ENCODE measurements around the gene ZHX3. TPM values are rescaled to one million over a fixed set of nuclear protein-coding genes. Genes with fewer than 3 reads are reported as not detected.

The ZHX3 gene
- total and polyA plus RNA-seq, 10 of the 15 experiments (the other 5 are each of a cell fraction or from before 2014, with no cell fraction given), result 1.3 to 14.0 (median 5.0) TPM

DNA sequence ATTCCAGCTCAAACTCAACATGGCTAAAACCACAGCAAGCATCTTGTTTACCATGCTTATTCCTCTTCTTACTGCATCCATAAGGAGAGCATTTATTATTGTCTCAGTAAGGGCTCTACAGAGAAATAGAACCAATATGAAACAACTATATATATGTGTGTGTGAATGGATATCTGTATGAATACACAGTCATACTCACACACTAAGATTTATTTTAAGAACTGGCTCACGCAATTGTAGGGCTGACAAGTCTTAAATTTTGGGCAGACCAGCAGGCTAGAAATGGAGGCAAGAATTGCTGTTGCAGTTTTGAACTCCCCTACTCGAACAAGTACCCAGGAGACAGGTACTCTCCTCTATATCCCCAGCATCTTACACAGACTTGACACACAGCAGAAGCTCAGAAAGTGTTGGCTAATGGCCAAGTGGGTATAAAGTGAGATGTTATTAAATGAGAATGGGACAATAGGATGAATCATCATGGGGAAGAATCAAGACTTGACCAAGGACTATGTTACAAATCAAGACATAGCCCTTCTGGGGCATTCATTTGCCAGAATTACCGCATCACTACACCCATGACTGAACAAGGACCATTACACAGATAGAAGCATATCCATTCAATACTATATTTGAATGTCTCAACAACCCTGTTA, 13.0 kb downstream of the ZHX3 start:
- no TSS peak for BruUV-seq (replicated peaks)
- no peak for DNase-seq (ENCODE audit: low read depth, low spot score)
- H2AFZ ChIP-seq (ENCODE audit: control insufficient read depth, low read depth, low read length), result peak overlapping the region; percentile 9; the same call in 1 of the 2 replicates
- RAD21 ChIA-PET (ENCODE audit: unreplicated experiment), result interaction anchor here (1.6 kb wide), 1 partner anchor 23 kb away, joined by 3 read pairs; no protein-coding TSS in a partner anchor
- TF ChIP-seq, protein P1, sequence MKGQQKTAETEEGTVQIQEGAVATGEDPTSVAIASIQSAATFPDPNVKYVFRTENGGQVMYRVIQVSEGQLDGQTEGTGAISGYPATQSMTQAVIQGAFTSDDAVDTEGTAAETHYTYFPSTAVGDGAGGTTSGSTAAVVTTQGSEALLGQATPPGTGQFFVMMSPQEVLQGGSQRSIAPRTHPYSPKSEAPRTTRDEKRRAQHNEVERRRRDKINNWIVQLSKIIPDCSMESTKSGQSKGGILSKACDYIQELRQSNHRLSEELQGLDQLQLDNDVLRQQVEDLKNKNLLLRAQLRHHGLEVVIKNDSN (IDR thresholded peaks at IDR 0.05; ENCODE audit: borderline replicate concordance, extremely low read length, insufficient read depth, low read depth, low read length), result no peak
- no peak for TF ChIP-seq USF2 (IDR thresholded peaks at IDR 0.05; ENCODE audit: borderline replicate concordance, low read depth, low read length)
- no peak for TF ChIP-seq ZNF24 (IDR thresholded peaks at IDR 0.05)
- TF ChIP-seq STAT1 (conservative IDR thresholded peaks at IDR 0.05), result no peak
- TF ChIP-seq ESRRA (IDR thresholded peaks at IDR 0.05; ENCODE audit: low read length), result no peak
- TF ChIP-seq, protein P2, sequence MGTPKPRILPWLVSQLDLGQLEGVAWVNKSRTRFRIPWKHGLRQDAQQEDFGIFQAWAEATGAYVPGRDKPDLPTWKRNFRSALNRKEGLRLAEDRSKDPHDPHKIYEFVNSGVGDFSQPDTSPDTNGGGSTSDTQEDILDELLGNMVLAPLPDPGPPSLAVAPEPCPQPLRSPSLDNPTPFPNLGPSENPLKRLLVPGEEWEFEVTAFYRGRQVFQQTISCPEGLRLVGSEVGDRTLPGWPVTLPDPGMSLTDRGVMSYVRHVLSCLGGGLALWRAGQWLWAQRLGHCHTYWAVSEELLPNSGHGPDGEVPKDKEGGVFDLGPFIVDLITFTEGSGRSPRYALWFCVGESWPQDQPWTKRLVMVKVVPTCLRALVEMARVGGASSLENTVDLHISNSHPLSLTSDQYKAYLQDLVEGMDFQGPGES (IDR thresholded peaks at IDR 0.05), result no peak
- TF ChIP-seq ATF7 (IDR thresholded peaks at IDR 0.05; ENCODE audit: low read depth), result no peak
- TF ChIP-seq, protein P3, sequence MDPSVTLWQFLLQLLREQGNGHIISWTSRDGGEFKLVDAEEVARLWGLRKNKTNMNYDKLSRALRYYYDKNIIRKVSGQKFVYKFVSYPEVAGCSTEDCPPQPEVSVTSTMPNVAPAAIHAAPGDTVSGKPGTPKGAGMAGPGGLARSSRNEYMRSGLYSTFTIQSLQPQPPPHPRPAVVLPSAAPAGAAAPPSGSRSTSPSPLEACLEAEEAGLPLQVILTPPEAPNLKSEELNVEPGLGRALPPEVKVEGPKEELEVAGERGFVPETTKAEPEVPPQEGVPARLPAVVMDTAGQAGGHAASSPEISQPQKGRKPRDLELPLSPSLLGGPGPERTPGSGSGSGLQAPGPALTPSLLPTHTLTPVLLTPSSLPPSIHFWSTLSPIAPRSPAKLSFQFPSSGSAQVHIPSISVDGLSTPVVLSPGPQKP (IDR thresholded peaks at IDR 0.05; ENCODE audit: low read depth, low read length), result no peak
- no peak for TF ChIP-seq TCF7 (IDR thresholded peaks at IDR 0.05; ENCODE audit: borderline replicate concordance)
- TF ChIP-seq TBL1XR1 (IDR thresholded peaks at IDR 0.05; ENCODE audit: low read depth, low read length), result no peak
- no peak for TF ChIP-seq RCOR1 (conservative IDR thresholded peaks at IDR 0.05; ENCODE audit: low read depth, low read length)
- no peak for TF ChIP-seq ATF3 (IDR thresholded peaks at IDR 0.05; ENCODE audit: borderline replicate concordance, extremely low read depth, low read depth, low read length)
- no peak for TF ChIP-seq RUNX3 (IDR thresholded peaks at IDR 0.05; ENCODE audit: low read length)
- no peak for TF ChIP-seq FOS (IDR thresholded peaks at IDR 0.05; ENCODE audit: borderline replicate concordance, extremely low read depth, insufficient read length)
- TF ChIP-seq ZSCAN29 (IDR thresholded peaks at IDR 0.05), result no peak
- no peak for TF ChIP-seq MTA2 (IDR thresholded peaks at IDR 0.05; ENCODE audit: low read depth)
- no peak for TF ChIP-seq RBBP5 (conservative IDR thresholded peaks at IDR 0.05)
- no peak for TF ChIP-seq BACH1 (IDR thresholded peaks at IDR 0.05; ENCODE audit: borderline replicate concordance)
- no peaks in the 10 kb centered on the region for H3K36me3 ChIP-seq (ENCODE audit: control insufficient read depth in 2 of 2, insufficient read depth in 2 of 2, low read length in 1 of 2)
- no peaks in the 10 kb centered on the region for H4K20me1 ChIP-seq (ENCODE audit: control insufficient read depth, insufficient read depth)
- SMC1A ChIA-PET (ENCODE audit: uncharacterized antibody, unreplicated experiment), result interaction anchor here (0.6 to 2.9 kb wide), 7 partner anchors 11 to 137 kb away, joined by 3 to 9 read pairs (median 4); no protein-coding TSS in a partner anchor
- no peak overlapping the region for H3K9ac ChIP-seq (ENCODE audit: control insufficient read depth, insufficient read depth, low read length)
- H3K9me3 ChIP-seq (replicated peaks; ENCODE audit: control insufficient read depth, insufficient read depth, low read length), result no peaks in the 10 kb centered on the region
- intact Hi-C loops (cut with micrococcal nuclease; ENCODE audit: unreplicated experiment) (no loop called here), in situ Hi-C loops (cut with MboI) (no loop called here)
- H3K27ac ChIP-seq (ENCODE audit: control insufficient read depth, insufficient read depth), result no peak overlapping the region
- no peak for FAIRE-seq
- H3K4me3 ChIP-seq, result no peak overlapping the region
- peaks cover 30% of the 10 kb centered on the region for H3K4me1 ChIP-seq (ENCODE audit: control insufficient read depth, insufficient read depth, low read length)
- CTCF ChIA-PET, result interaction anchor here (0.6 to 1.6 kb wide), 5 partner anchors 35 to 282 kb away, joined by 3 to 5 read pairs (median 3); no protein-coding TSS in a partner anchor
- WGBS (ENCODE audit: insufficient coverage, insufficient replicate concordance, low lambda C conversion rate, missing lambda C conversion rate), result 96% methylated on average over 3 of the region's 3 CpGs
- POLR2A ChIA-PET, result no interaction called here
- H3K4me2 ChIP-seq (ENCODE audit: control insufficient read depth, insufficient read depth), result 0 out of 2 replicates have a peak overlapping the region, but pooled peaks have one; percentile 3
- H3K27me3 ChIP-seq (replicated peaks in 1 of 2; ENCODE audit: control insufficient read depth in 2 of 2, insufficient read depth in 2 of 2, low read length in 1 of 2), result no peaks in the 10 kb centered on the region
- H3K79me2 ChIP-seq (ENCODE audit: control insufficient read depth, insufficient read depth, low read length), result no peaks in the 10 kb centered on the region; the same call in 1 of the 2 replicates
- no peak for ATAC-seq
